ENCODE results near the gene MYO3B.

The MYO3B gene

DNA sequence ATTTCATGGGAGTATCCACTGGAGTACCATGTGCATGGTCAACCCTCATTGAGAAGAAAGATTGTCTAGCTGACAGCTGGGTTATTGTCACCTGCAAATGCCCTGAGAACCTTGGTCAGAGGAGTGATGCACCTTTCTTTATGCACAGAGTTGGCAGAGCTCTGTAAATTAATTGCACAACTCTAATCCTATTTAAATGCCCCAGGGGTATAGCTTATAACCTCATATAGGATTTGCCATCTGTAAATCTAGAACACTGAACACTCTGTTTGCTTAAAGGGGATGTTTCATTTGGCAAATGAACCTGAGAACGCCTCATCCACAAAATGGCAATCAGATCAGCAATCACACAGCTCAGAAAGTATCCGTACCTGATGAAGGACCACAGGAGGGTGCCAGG is 465.4 kb downstream of the MYO3B start:
- H3K4me3 ChIP-seq, result no peak overlapping the region
- no peak for TF ChIP-seq CTCF (IDR thresholded peaks at IDR 0.05)
- DNase-seq (ENCODE audit: low spot score), result no peak
- no peak overlapping the region for H3K27ac ChIP-seq

DNA sequence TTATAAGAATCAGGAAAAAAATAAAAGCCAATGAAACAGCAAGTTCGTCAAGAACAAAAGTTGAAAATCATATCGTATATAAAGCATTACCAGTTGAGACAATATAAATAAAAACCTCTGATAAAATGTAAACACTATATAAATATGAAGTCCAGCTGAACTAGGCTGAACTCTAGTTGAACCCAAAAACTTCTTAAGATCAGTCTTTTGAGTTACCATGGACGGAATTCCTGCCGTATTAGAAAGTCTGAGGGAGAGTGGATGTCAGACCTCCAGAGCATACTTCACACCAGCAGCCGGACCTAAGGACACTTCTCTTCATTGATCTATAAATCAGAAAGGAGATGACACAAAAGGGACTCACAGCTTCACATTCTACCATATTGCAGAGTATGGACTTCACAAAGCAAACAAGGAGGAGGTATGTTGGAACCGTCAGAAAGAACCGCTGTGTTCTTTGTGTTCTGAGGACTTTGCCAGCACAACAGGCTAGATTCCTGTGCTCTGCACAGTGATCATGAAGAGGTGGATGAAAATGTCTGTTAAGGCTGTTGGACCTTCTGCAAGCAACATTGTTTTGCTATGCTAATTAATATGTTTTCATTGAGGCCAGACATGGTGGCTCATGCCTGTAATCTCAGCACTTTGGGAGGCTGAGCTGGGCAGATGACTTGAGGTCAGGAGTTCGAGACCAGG is 469.9 kb downstream of the MYO3B start:
- no peak overlapping the region for H3K4me3 ChIP-seq

GRCh38 chr2:170651624-170652325 is 473.8 kb downstream of the MYO3B start:
- H3K4me3 ChIP-seq, result no peak overlapping the region
- no peak for TF ChIP-seq CTCF (IDR thresholded peaks at IDR 0.05)
- no peak overlapping the region for H3K27ac ChIP-seq
- no peak for DNase-seq (ENCODE audit: low spot score)

More for the DNA sequence above, 469.9 kb downstream of the MYO3B start:
- no peak overlapping the region for H3K27ac ChIP-seq
- no peak for TF ChIP-seq CTCF (IDR thresholded peaks at IDR 0.05)
- no peak for DNase-seq (ENCODE audit: low spot score)

GRCh38 chr2:170652637-170653417 is 474.9 kb downstream of the MYO3B start:
- no peak overlapping the region for H3K27ac ChIP-seq
- DNase-seq (ENCODE audit: low spot score), result no peak
- TF ChIP-seq CTCF (IDR thresholded peaks at IDR 0.05), result no peak
- H3K4me3 ChIP-seq, result no peak overlapping the region

GRCh38 chr2:170656669-170657068 is 478.7 kb downstream of the MYO3B start:
- TF ChIP-seq CTCF (IDR thresholded peaks at IDR 0.05), result no peak
- Histone ChIP-seq H3K4me3 (no peak overlapping the region), H3K27ac (no peak overlapping the region)
- no peak for DNase-seq (ENCODE audit: low spot score)

DNA sequence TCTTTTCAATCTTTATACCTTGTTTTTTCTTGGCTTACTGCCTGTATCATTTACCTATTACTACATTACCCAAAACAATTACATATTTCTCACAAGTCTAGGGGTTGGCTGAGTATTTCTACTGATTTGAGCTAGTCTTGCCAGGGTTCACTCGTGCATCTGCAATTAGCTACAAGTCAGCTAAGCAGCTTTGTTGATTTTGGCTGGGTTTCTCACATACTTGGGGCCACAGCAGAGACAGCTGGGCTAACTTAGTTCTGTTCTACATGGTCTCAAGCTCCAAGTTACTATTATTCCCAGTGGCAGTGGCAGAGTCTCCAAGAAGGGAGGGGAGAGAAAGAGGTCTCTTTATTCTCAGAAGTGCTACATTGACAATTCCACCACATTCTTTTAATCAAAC is 482.5 kb downstream of the MYO3B start:
- H3K4me3 ChIP-seq, result no peak overlapping the region
- no peak overlapping the region for H3K27ac ChIP-seq
- no peak for DNase-seq (ENCODE audit: low spot score)
- no peak for TF ChIP-seq CTCF (IDR thresholded peaks at IDR 0.05)

Measured in coronary artery (tissue), 2 donors.